Thoracic aorta (tissue), 2 donors: ENCODE results near the gene LRRFIP2. TPM values are rescaled to one million over a fixed set of nuclear protein-coding genes. Genes with fewer than 3 reads are reported as not detected.

Experiments
- ATAC-seq: fragments of 150-250 bp; one replicate; pipeline ENCODE4 v1.8.0; 2017; ENCODE audit warnings: low read depth; ENCODE audit not compliant: insufficient number of reproducible peaks, low FRiP score
- DNase-seq: peaks from one replicate; pipeline ENCODE4 v3.0.0-alpha.2; 2020; ENCODE audit warnings: low spot score
- H3K27ac ChIP-seq, 2 donors: fragments of 200-600 bp; sonication (generic); 1 replicate in 1 of 2; 2 replicates in 1 of 2; pipeline ENCODE4 v1.5.1; 2016; ENCODE audit warnings: mild to moderate bottlenecking in 2 of 2, moderate library complexity in 2 of 2
- H3K27me3 ChIP-seq: fragments of 200-600 bp; sonication (generic); replicated peaks from 2 replicates; pipeline ENCODE4 v1.6.0; 2016; ENCODE audit warnings: mild to moderate bottlenecking; ENCODE audit not compliant: insufficient read depth
- H3K36me3 ChIP-seq: fragments of 200-600 bp; sonication (generic); one replicate; pipeline ENCODE4 v1.5.1; 2016
- H3K4me1 ChIP-seq, 2 donors: fragments of 200-600 bp; sonication (generic); 1 replicate in 1 of 2; 2 replicates in 1 of 2; pipeline versions ENCODE4 v1.5.1 to v1.6.0; 2016; ENCODE audit warnings: low read depth in 2 of 2, mild to moderate bottlenecking in 1 of 2; ENCODE audit not compliant: control insufficient read depth in 1 of 2
- H3K4me3 ChIP-seq: fragments of 200-600 bp; sonication (generic); 2 replicates; pipeline ENCODE4 v1.5.1; 2016; ENCODE audit warnings: mild to moderate bottlenecking
- H3K9me3 ChIP-seq: fragments of 200-600 bp; sonication (generic); 2 replicates; pipeline ENCODE4 v1.5.1; 2016
- CTCF ChIP-seq: fragments of 200-600 bp; sonication (generic); IDR thresholded peaks from one replicate; pipeline ENCODE4 v1.5.1; 2019; ENCODE audit warnings: antibody characterized with exemption
- total RNA-seq, 2 donors: library from RNA; depleted of rRNA; stranded (reverse); fragments of >200 nt; gene quantifications; one replicate each; pipeline versions ENCODE4 v1.1.0 to v1.2.3, GENCODE V29; 2016

Gene LRRFIP2
- total RNA-seq, 2 donors from 2014 or later, result 98.8 to 123 TPM

- Histone ChIP-seq H3K27ac (peak overlapping the region in 1 of 2 donors; percentile 9), H3K4me3 (no peak overlapping the region)
Measured at GRCh38 chr3:37096288-37096687, 78.1 kb downstream of the LRRFIP2 start.

GRCh38 chr3:37094636-37095035 lies 79.7 kb downstream of the LRRFIP2 start:
- Histone ChIP-seq H3K36me3 (no peaks in the 10 kb centered on the region), H3K27ac (no peak overlapping the region), H3K27me3 (no peaks in the 10 kb centered on the region), H3K4me3 (no peak overlapping the region), H3K4me1 (peaks cover 16 to 20% of the 10 kb centered on the region in 2 donors), H3K9me3 (no peaks in the 10 kb centered on the region)
- TF ChIP-seq CTCF, result no peak
- no peak for ATAC-seq
- DNase-seq, result no peak

More at GRCh38 chr3:37096288-37096687, 78.1 kb downstream of the LRRFIP2 start:
- ATAC-seq (no peak), DNase-seq (no peak)
- H3K27me3 ChIP-seq, result no peaks in the 10 kb centered on the region
- no peaks in the 10 kb centered on the region for H3K9me3 ChIP-seq
- no peak for TF ChIP-seq CTCF
- no peaks in the 10 kb centered on the region for H3K36me3 ChIP-seq
- H3K4me1 ChIP-seq, result peaks cover 16 to 20% of the 10 kb centered on the region in 2 donors

- H3K36me3 ChIP-seq, result no peaks in the 10 kb centered on the region
- ATAC-seq, result no peak
- DNase-seq, result no peak
Measured at GRCh38 chr3:37093481-37093880, 80.9 kb downstream of the LRRFIP2 start.

GRCh38 chr3:37092484-37092883 lies 81.9 kb downstream of the LRRFIP2 start:
- Histone ChIP-seq H3K9me3 (no peaks in the 10 kb centered on the region), H3K27ac (no peak overlapping the region), H3K4me3 (no peak overlapping the region), H3K36me3 (peaks cover 5% of the 10 kb centered on the region), H3K27me3 (no peaks in the 10 kb centered on the region), H3K4me1 (peaks cover 10 to 17% of the 10 kb centered on the region in 2 donors)
- no peak for TF ChIP-seq CTCF
- DNase-seq (no peak), ATAC-seq (no peak)

More at GRCh38 chr3:37093481-37093880, 80.9 kb downstream of the LRRFIP2 start:
- H3K27ac ChIP-seq, result no peak overlapping the region
- no peak for TF ChIP-seq CTCF
- H3K27me3 ChIP-seq, result no peaks in the 10 kb centered on the region
- H3K4me3 ChIP-seq, result no peak overlapping the region
- no peaks in the 10 kb centered on the region for H3K9me3 ChIP-seq
- H3K4me1 ChIP-seq, result peaks cover 16 to 20% of the 10 kb centered on the region in 2 donors

- H3K27me3 ChIP-seq, result no peaks in the 10 kb centered on the region
- no peaks in the 10 kb centered on the region for H3K9me3 ChIP-seq
- TF ChIP-seq CTCF, result no peak
- H3K36me3 ChIP-seq, result peaks cover 5% of the 10 kb centered on the region
- DNase-seq, result no peak
- peaks cover 10 to 14% of the 10 kb centered on the region in 2 donors for H3K4me1 ChIP-seq
- H3K27ac ChIP-seq, result no peak overlapping the region
- ATAC-seq, result no peak
- H3K4me3 ChIP-seq, result no peak overlapping the region
Measured at GRCh38 chr3:37087870-37088269, 86.5 kb downstream of the LRRFIP2 start.
